ENCODE measurements around the gene PLXNB2. TPM values are rescaled to one million over a fixed set of nuclear protein-coding genes. Genes with fewer than 3 reads are reported as not detected.

PLXNB2 gene
- total RNA-seq, 1 experiment from 2014 or later, result 353 TPM

- in situ Hi-C loops (cut with HindIII; ENCODE audit: low pct_unique_long_range_greater_than_20kb, low sequenced_read_pairs), result no loop called here
- DNase-seq (ENCODE audit: low read depth), result no peak
Observed at GRCh38 chr22:50286701-50287318, 20.6 kb downstream of the PLXNB2 start.

GRCh38 chr22:50286275-50286674, 21.2 kb downstream of the PLXNB2 start:
- no peak for DNase-seq (ENCODE audit: low read depth)
- in situ Hi-C loops (cut with HindIII; ENCODE audit: low pct_unique_long_range_greater_than_20kb, low sequenced_read_pairs), result no loop called here

- no peak for DNase-seq (ENCODE audit: low read depth)
- in situ Hi-C loops (cut with HindIII; ENCODE audit: low pct_unique_long_range_greater_than_20kb, low sequenced_read_pairs), result no loop called here
Observed at GRCh38 chr22:50285568-50286229, 21.7 kb downstream of the PLXNB2 start.

GRCh38 chr22:50284479-50284878, 23.0 kb downstream of the PLXNB2 start:
- in situ Hi-C loops (cut with HindIII; ENCODE audit: low pct_unique_long_range_greater_than_20kb, low sequenced_read_pairs), result no loop called here
- no peak for DNase-seq (ENCODE audit: low read depth)

- no peak for DNase-seq (ENCODE audit: low read depth)
- in situ Hi-C loops (cut with HindIII; ENCODE audit: low pct_unique_long_range_greater_than_20kb, low sequenced_read_pairs), result no loop called here
Observed at GRCh38 chr22:50283821-50284220, 23.6 kb downstream of the PLXNB2 start.

- in situ Hi-C loops (cut with HindIII; ENCODE audit: low pct_unique_long_range_greater_than_20kb, low sequenced_read_pairs), result no loop called here
- DNase-seq (ENCODE audit: low read depth), result peak; percentile 88
Observed at GRCh38 chr22:50282361-50283155, 24.9 kb downstream of the PLXNB2 start.

GRCh38 chr22:50281957-50282356, 25.5 kb downstream of the PLXNB2 start:
- no peak for DNase-seq (ENCODE audit: low read depth)
- in situ Hi-C loops (cut with HindIII; ENCODE audit: low pct_unique_long_range_greater_than_20kb, low sequenced_read_pairs), result no loop called here

- in situ Hi-C loops (cut with HindIII; ENCODE audit: low pct_unique_long_range_greater_than_20kb, low sequenced_read_pairs), result no loop called here
- no peak for DNase-seq (ENCODE audit: low read depth)
Observed at GRCh38 chr22:50281384-50281760, 26.1 kb downstream of the PLXNB2 start.

GRCh38 chr22:50280708-50281383, 26.6 kb downstream of the PLXNB2 start:
- DNase-seq (ENCODE audit: low read depth), result no peak
- in situ Hi-C loops (cut with HindIII; ENCODE audit: low pct_unique_long_range_greater_than_20kb, low sequenced_read_pairs), result no loop called here

GRCh38 chr22:50280022-50280707, 27.3 kb downstream of the PLXNB2 start:
- in situ Hi-C loops (cut with HindIII; ENCODE audit: low pct_unique_long_range_greater_than_20kb, low sequenced_read_pairs), result no loop called here

GRCh38 chr22:50278956-50279619, 28.4 kb downstream of the PLXNB2 start:
- in situ Hi-C loops (cut with HindIII; ENCODE audit: low pct_unique_long_range_greater_than_20kb, low sequenced_read_pairs), result no loop called here
- no peak for DNase-seq (ENCODE audit: low read depth)

More at GRCh38 chr22:50280022-50280707, 27.3 kb downstream of the PLXNB2 start:
- no peak for DNase-seq (ENCODE audit: low read depth)

GRCh38 chr22:50278461-50278860, 29.0 kb downstream of the PLXNB2 start:
- DNase-seq (ENCODE audit: low read depth), result no peak
- in situ Hi-C loops (cut with HindIII; ENCODE audit: low pct_unique_long_range_greater_than_20kb, low sequenced_read_pairs), result no loop called here

- in situ Hi-C loops (cut with HindIII; ENCODE audit: low pct_unique_long_range_greater_than_20kb, low sequenced_read_pairs), result no loop called here
- DNase-seq (ENCODE audit: low read depth), result no peak
Observed at GRCh38 chr22:50277761-50278160, 29.7 kb downstream of the PLXNB2 start.

- DNase-seq (ENCODE audit: low read depth), result peak; percentile 49
- in situ Hi-C loops (cut with HindIII; ENCODE audit: low pct_unique_long_range_greater_than_20kb, low sequenced_read_pairs), result no loop called here
Observed at GRCh38 chr22:50276143-50276542, 31.3 kb downstream of the PLXNB2 start.

GRCh38 chr22:50275181-50276055, 32.0 kb downstream of the PLXNB2 start:
- no peak for DNase-seq (ENCODE audit: low read depth)
- in situ Hi-C loops (cut with HindIII; ENCODE audit: low pct_unique_long_range_greater_than_20kb, low sequenced_read_pairs), result no loop called here

GRCh38 chr22:50274771-50275170, 32.7 kb downstream of the PLXNB2 start:
- in situ Hi-C loops (cut with HindIII; ENCODE audit: low pct_unique_long_range_greater_than_20kb, low sequenced_read_pairs), result no loop called here
- DNase-seq (ENCODE audit: low read depth), result no peak

GRCh38 chr22:50274311-50274710, 33.1 kb downstream of the PLXNB2 start:
- peak; percentile 59 for DNase-seq (ENCODE audit: low read depth)
- in situ Hi-C loops (cut with HindIII; ENCODE audit: low pct_unique_long_range_greater_than_20kb, low sequenced_read_pairs), result no loop called here

All from Caki2 (cell line).